ENCODE measurements around the gene ABCA7. TPM values are rescaled to one million over a fixed set of nuclear protein-coding genes. Genes with fewer than 3 reads are reported as not detected.

The ABCA7 gene
- total and polyA plus RNA-seq, 2 experiments from 2014 or later, result 2.1 to 2.6 TPM

DNA sequence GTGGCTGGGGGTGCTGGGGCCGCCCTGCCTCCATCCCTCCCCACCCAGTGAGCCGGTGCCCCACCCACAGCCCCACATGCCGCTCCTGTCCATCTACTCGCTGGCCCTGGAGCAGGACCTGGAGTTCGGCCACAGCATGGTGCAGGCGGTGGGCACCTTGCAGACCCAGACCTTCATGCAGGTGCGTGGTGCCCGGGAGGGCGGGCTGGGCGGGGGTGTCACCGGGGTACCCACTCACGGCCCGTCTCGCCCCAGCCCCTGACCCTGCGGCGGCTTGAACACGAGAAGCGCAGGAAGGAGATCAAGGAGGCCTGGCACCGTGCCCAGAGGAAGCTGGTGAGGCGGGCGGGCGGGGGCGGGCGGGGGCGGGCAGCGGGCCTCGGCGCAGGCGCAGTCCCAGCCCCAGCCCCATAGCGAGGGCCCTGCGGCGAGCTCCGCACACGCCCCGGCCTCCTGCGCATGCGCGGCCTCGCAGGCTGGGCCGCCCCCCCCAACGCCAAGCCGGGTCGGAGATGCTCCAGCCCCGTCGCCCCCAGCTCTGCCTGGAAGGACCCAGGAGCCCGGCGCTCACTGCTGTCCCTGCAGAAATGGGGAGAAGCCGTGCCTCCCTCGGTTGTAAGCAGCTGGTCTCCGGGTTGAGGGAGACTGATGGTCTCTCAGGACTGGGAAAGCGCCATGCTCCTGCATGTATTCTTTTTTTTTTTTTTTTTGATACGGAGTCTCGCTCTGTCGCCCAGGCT lies 34.8 kb downstream of the ABCA7 start:
- DNase-seq, result no peak
- no peaks in the 10 kb centered on the region for H3K79me2 ChIP-seq (ENCODE audit: insufficient read depth)
- H3K9me2 ChIP-seq (ENCODE audit: insufficient read depth), result no peaks in the 10 kb centered on the region
- H4K20me1 ChIP-seq (ENCODE audit: insufficient read depth), result no peaks in the 10 kb centered on the region
- no peaks in the 10 kb centered on the region for H3K9me3 ChIP-seq (ENCODE audit: low read depth)
- H2AFZ ChIP-seq, result no peak overlapping the region
- H3K4me1 ChIP-seq (ENCODE audit: insufficient read depth), result no peaks in the 10 kb centered on the region
- H3K4me2 ChIP-seq (ENCODE audit: unreplicated experiment), result no peak overlapping the region
- no peak for TF ChIP-seq EZH2 (IDR thresholded peaks at IDR 0.05; ENCODE audit: insufficient read depth, poor library complexity, severe bottlenecking)
- TF ChIP-seq EZH2phosphoT487 (IDR thresholded peaks at IDR 0.05; ENCODE audit: insufficient read depth, low read depth), result no peak
- H3F3A ChIP-seq (ENCODE audit: insufficient read depth), result no peaks in the 10 kb centered on the region
- H3K27ac ChIP-seq, result no peak overlapping the region
- peaks cover 16% of the 10 kb centered on the region for H3K27me3 ChIP-seq (replicated peaks; ENCODE audit: insufficient read depth)
- H3K36me3 ChIP-seq (ENCODE audit: low read depth), result no peaks in the 10 kb centered on the region
- H3K4me3 ChIP-seq, result no peak overlapping the region
- in situ Hi-C loops (cut with MboI), result no loop called here
- 89 to 90% methylated on average over 18 to 52 of the region's 54 CpGs for WGBS, 2 experiments (ENCODE audit: low coverage in 1 of 2, low lambda C conversion rate in 2 of 2, missing lambda C conversion rate in 2 of 2)
- no peak overlapping the region for H3K9ac ChIP-seq

GRCh38 chr19:1076046-1076386 lies 36.1 kb downstream of the ABCA7 start:
- Histone ChIP-seq H2AFZ (no peak overlapping the region), H3K36me3 (ENCODE audit: low read depth) (no peaks in the 10 kb centered on the region), H3K4me3 (no peak overlapping the region), H3K79me2 (ENCODE audit: insufficient read depth) (no peaks in the 10 kb centered on the region), H3K9me3 (ENCODE audit: low read depth) (no peaks in the 10 kb centered on the region), H3K4me1 (ENCODE audit: insufficient read depth) (no peaks in the 10 kb centered on the region), H3K9ac (no peak overlapping the region), H3K27ac (no peak overlapping the region), H3F3A (ENCODE audit: insufficient read depth) (no peaks in the 10 kb centered on the region), H3K9me2 (ENCODE audit: insufficient read depth) (no peaks in the 10 kb centered on the region), H3K27me3 (replicated peaks; ENCODE audit: insufficient read depth) (peaks cover 3% of the 10 kb centered on the region; the same call in 1 of the 2 replicates), H4K20me1 (ENCODE audit: insufficient read depth) (no peaks in the 10 kb centered on the region), H3K4me2 (ENCODE audit: unreplicated experiment) (no peak overlapping the region)
- WGBS, 2 experiments (ENCODE audit: low coverage in 1 of 2, low lambda C conversion rate in 2 of 2, missing lambda C conversion rate in 2 of 2), result 80 to 86% methylated on average over 4 of the region's 4 CpGs
- in situ Hi-C loops (cut with MboI), result no loop called here
- TF ChIP-seq EZH2 (IDR thresholded peaks at IDR 0.05; ENCODE audit: insufficient read depth, poor library complexity, severe bottlenecking) (no peak), EZH2phosphoT487 (IDR thresholded peaks at IDR 0.05; ENCODE audit: insufficient read depth, low read depth) (no peak)
- no peak for DNase-seq

DNA sequence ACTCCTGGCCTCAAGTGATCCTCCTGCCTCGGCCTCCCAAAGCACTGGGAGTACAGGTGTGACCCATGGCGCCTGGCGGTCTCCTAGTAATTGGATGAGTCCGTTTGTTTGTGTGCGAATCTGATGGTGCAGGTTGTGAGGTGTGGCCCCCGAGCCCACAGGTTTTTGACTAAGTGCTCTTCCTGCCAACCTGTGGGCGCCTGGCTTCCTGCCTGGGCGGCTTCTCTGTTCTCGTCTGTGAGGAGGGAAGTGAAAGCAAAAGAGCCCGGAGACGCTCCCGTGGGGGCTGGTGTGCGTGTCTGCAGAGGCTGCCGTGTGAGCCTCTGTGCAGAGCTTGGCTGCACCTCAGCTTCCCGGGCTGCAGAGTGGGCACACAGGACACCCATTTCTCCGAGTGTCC lies 37.0 kb downstream of the ABCA7 start:
- Histone ChIP-seq H3K9ac (no peak overlapping the region), H3K27me3 (replicated peaks; ENCODE audit: insufficient read depth) (no peaks in the 10 kb centered on the region; the same call in 1 of the 2 replicates), H3K4me1 (ENCODE audit: insufficient read depth) (no peaks in the 10 kb centered on the region), H3F3A (ENCODE audit: insufficient read depth) (no peaks in the 10 kb centered on the region), H2AFZ (no peak overlapping the region), H3K27ac (no peak overlapping the region), H3K4me2 (ENCODE audit: unreplicated experiment) (no peak overlapping the region), H3K9me3 (ENCODE audit: low read depth) (no peaks in the 10 kb centered on the region), H3K79me2 (ENCODE audit: insufficient read depth) (no peaks in the 10 kb centered on the region), H4K20me1 (ENCODE audit: insufficient read depth) (no peaks in the 10 kb centered on the region), H3K9me2 (ENCODE audit: insufficient read depth) (no peaks in the 10 kb centered on the region), H3K36me3 (ENCODE audit: low read depth) (no peaks in the 10 kb centered on the region), H3K4me3 (no peak overlapping the region)
- DNase-seq, result peak; percentile 32
- in situ Hi-C loops (cut with MboI), result no loop called here
- no peak for TF ChIP-seq EZH2 (IDR thresholded peaks at IDR 0.05; ENCODE audit: insufficient read depth, poor library complexity, severe bottlenecking)
- no peak for TF ChIP-seq EZH2phosphoT487 (IDR thresholded peaks at IDR 0.05; ENCODE audit: insufficient read depth, low read depth)
- 59 to 61% methylated on average over 16 of the region's 16 CpGs for WGBS, 2 experiments (ENCODE audit: low coverage in 1 of 2, low lambda C conversion rate in 2 of 2, missing lambda C conversion rate in 2 of 2)

DNA sequence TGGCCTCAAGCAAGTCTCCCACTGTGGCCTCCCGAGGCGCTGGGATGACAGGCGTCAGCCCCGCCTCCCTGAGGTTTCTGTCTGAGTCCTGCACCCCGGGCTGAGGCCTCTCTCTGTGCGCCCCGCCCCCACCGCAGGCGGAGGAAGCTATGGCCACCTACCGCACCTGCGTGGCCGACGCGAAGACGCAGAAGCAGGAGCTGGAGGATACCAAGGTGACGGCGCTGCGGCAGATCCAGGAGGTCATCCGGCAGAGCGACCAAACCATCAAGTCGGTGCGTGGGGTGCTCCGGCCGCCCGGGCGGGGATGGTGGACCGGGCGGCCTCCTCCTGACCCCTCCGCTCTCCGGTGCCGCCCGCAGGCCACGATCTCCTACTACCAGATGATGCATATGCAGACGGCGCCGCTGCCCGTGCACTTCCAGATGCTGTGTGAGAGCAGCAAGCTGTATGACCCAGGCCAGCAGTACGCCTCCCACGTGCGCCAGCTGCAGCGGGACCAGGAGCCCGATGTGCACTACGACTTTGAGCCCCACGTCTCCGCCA lies 39.7 kb downstream of the ABCA7 start:
- 90 to 92% methylated on average over 25 to 39 of the region's 45 CpGs for WGBS, 2 experiments (ENCODE audit: low coverage in 1 of 2, low lambda C conversion rate in 2 of 2, missing lambda C conversion rate in 2 of 2)
- Histone ChIP-seq H3K4me2 (ENCODE audit: unreplicated experiment) (no peak overlapping the region), H3K9ac (no peak overlapping the region), H3K79me2 (ENCODE audit: insufficient read depth) (no peaks in the 10 kb centered on the region), H2AFZ (no peak overlapping the region), H3K9me3 (ENCODE audit: low read depth) (no peaks in the 10 kb centered on the region), H3K36me3 (ENCODE audit: low read depth) (no peaks in the 10 kb centered on the region), H3F3A (ENCODE audit: insufficient read depth) (no peaks in the 10 kb centered on the region), H3K27ac (no peak overlapping the region), H3K27me3 (replicated peaks; ENCODE audit: insufficient read depth) (no peaks in the 10 kb centered on the region), H4K20me1 (ENCODE audit: insufficient read depth) (no peaks in the 10 kb centered on the region), H3K9me2 (ENCODE audit: insufficient read depth) (no peaks in the 10 kb centered on the region), H3K4me1 (ENCODE audit: insufficient read depth) (no peaks in the 10 kb centered on the region), H3K4me3 (no peak overlapping the region)
- in situ Hi-C loops (cut with MboI), result no loop called here
- DNase-seq, result no peak
- no peak for TF ChIP-seq EZH2 (IDR thresholded peaks at IDR 0.05; ENCODE audit: insufficient read depth, poor library complexity, severe bottlenecking)
- no peak for TF ChIP-seq EZH2phosphoT487 (IDR thresholded peaks at IDR 0.05; ENCODE audit: insufficient read depth, low read depth)
